HG03066 (cell line): ENCODE data around the gene MAGI2.

Experiments used
- ATAC-seq: cut with Tn5 transposase; IDR thresholded peaks from one replicate; pipeline ENCODE4 v1.9.1; 2021; ENCODE audit warnings: low read depth; ENCODE audit not compliant: unreplicated experiment

The MAGI2 gene

DNA sequence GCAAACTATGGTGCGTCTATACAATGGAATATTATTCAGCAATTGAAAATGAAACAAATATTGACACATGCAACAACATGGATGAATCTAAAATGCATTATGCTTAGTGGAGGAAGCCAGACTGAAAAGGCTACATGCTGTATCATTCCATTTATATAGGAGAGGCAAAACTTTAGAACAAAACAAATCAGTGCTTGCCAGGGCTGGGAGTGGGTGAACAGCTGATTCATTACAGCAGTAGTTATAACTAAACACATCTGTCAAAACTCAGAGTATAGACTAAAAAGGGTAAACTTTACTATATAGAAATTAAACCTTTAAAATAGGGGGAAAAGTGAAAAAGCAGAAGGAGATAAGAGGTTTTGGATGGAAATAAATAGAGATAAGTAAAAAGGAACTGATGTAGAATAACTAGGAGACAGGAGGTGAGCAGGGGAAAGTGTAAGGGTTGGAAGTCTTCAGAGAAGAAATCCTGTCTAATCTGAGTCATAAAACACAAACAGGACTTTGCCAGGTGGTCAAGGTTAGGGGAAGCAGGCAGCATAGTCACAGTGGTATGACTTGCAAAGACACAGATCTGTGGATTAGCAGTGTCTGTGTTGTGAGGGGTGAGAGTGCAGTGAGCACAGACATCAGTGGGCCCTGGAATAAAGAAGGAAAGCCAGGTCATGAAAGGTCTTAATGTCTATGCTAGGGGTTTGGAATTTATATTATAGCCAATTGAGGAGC, 1305.1 kb downstream of the MAGI2 start:
- no peak for ATAC-seq

DNA sequence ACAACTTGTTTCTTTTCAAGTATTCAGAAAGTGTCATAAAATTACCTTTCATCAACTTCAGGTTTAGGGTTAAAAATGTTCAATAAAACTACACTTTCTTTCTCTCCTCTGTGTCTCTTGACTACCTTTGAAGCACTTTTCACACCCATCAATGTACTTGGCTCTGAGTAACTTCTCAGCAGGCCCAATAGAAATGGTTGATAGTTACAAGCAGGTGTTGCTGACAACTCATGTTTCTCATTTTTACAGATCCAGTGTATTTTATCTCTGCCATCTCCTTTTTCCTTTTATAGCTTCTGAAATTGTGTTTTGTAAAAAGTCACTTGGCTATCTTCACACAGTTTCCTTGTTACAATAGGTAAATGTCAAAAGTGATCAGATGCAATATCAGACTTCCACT, 1306.9 kb downstream of the MAGI2 start:
- no peak for ATAC-seq

GRCh38 chr7:78143661-78144060, 1309.8 kb downstream of the MAGI2 start:
- ATAC-seq: no peak

- ATAC-seq: no peak
Observed at GRCh38 chr7:78141522-78142281, 1311.8 kb downstream of the MAGI2 start.

DNA sequence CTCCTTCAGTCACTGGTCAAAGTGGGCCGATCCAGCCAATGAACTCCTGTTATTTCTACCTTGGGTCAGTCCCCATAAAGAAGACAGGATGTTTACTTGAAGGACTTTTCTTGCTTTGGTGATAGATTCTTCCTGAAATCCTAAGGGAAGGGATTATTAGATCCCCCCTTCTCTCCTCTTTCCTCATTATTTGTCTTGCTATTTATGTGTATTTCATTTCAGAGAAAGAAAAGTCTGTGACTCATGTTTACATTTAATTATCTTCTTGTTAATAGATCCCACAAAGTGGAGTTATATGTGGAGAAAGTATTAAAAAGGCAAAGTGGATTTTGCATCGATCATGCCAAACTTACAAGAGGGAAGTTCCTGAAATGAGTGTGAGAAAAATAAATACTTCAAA, 1313.4 kb downstream of the MAGI2 start:
- ATAC-seq: no peak

- no peak for ATAC-seq
Observed at GRCh38 chr7:78139335-78139734, 1314.1 kb downstream of the MAGI2 start.

- no peak for ATAC-seq
Observed at GRCh38 chr7:78134774-78135173, 1318.7 kb downstream of the MAGI2 start.

DNA sequence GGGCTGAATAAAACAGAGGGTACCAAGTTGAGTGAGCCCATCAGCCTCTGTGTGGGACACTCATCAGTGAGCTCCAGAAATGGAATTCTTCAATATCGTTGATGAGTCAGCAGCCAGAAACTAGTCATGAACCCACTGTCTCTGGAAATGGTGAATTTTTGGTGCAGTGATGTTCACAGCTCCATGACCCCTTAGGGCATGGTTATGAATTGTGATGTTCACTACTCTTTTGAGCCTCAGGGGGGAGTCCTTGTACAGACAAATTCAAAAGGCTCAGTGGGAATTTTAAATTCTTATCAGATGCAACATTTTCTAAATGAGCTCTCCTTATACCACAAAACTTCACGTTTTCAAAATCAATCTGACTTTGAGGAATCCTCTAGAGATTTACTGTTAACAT, 1319.2 kb downstream of the MAGI2 start:
- ATAC-seq: no peak

- no peak for ATAC-seq
Observed at GRCh38 chr7:78130446-78131215, 1322.8 kb downstream of the MAGI2 start.

GRCh38 chr7:78129865-78130264, 1323.6 kb downstream of the MAGI2 start:
- ATAC-seq: no peak

- ATAC-seq: no peak
Observed at GRCh38 chr7:78127009-78127408, 1326.5 kb downstream of the MAGI2 start.

- no peak for ATAC-seq
Observed at GRCh38 chr7:78125884-78126283, 1327.6 kb downstream of the MAGI2 start.

GRCh38 chr7:78124216-78124615, 1329.3 kb downstream of the MAGI2 start:
- ATAC-seq: no peak

DNA sequence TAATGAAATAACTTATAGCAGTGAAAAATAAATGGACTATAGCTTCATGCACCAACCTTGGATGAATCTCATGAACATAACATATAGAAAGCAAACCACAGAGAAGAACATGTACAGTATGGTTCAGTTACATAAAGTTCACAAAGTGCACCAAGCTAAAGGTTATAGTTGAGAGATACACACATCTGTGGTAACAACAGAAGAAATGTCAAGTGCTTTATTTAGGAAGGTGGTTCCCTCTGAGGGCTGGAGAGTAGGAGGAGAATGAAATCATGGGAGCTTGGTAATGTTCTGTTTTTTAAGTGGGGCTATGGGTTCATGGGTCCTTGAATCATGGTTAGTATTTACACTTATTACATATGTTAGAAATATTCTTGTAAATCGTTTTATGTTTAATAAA, 1331.6 kb downstream of the MAGI2 start:
- no peak for ATAC-seq

GRCh38 chr7:78118470-78118869, 1335.0 kb downstream of the MAGI2 start:
- no peak for ATAC-seq

DNA sequence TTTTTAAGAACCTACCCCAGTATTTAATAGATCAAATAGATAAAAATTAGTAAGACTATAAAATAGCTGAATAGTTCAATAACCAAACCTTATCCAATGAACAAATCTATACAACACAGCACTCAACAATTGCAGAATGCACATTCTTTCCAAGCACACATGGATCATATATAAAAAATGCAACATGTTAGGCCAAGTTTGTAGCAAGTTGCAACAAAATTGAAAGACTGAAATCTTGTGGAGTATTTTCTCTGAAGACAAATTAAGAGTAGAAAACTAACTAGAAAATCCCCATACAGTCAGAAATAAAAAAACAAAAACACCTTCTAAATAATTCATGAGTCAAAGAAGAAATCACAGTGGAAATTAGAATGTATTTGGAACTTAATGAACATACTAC, 1337.6 kb downstream of the MAGI2 start:
- ATAC-seq: no peak

DNA sequence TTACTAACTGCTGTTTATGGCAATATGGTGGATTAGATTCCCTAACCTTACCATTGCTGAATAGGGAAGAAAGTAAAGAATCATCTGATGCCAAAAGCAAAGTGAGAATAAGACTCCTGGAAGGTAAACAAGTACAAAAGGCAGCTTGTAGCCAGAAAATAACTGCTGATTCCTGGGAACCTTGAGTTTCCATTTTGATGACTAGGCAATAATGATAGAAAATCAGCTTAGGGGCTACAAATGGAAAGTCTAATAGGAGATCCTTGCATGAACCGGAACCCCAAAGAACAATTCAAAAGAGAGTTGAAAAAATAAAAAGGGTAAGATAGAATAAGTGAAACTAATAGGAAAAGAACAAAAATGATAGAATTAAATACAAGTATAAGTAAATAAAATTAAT, 1338.5 kb downstream of the MAGI2 start:
- no peak for ATAC-seq

DNA sequence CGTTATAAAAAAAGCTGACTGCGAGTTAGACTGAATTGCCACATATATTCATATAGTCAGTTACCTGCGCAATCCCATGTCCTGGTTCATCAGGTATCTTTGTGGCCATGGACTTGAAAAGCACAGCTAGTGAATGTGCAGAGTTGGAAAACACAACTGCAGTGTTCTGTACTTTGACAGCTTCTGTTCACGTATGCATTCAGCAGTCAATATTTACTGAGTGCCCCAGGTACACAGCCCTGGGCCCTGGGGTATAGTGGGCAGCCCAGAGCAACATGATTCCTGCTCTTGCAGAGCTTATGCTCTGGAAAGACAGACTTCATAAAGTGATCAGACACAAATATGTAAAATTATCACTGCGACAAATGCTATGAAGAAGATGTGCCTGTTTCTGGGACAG, 1341.0 kb downstream of the MAGI2 start:
- ATAC-seq: no peak

DNA sequence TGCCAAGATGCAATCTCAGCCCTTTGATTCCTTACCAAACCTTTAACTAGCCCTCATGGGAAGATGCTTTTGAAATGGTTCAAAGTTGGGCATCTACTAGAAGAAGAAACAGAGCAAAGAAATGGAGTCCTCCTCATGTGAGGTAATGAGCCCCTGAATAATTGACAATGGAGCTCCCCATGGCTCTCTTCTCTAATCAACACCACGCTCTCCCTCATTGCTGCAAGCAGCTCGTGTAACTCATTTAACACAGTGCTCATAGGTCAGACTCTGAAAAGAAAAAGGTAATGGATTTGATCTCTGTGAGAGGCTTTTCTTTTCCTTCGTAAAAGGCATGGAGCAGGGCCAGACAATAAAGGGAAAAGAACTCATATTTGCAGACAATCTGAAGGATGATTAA, 1342.1 kb downstream of the MAGI2 start:
- ATAC-seq: no peak

- ATAC-seq: no peak
Observed at GRCh38 chr7:78103475-78103874, 1350.0 kb downstream of the MAGI2 start.

DNA sequence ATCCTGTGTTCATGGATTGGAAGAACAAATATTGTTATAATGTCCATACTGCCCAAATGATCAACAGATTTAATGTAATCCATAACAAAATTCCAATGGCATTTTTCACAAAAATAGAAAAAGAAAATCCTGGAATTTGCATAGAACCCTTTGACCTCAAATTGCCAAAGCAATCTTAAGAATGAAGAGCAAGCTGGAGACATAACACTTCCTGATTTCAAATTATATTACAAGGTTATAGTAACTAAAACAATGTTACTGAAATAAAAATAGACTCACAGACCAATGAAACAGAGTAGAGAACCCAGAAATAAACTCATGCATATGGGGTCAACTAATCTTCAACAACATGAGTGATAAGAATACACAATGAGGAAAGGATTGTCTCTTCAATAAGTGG, 1352.4 kb downstream of the MAGI2 start:
- ATAC-seq: no peak
